Measurements from ENCODE around the gene PGBD2. TPM values are rescaled to one million over a fixed set of nuclear protein-coding genes. Genes with fewer than 3 reads are reported as not detected.

The PGBD2 gene
- total and polyA plus RNA-seq, 2 of the 13 experiments (the other 11 are each of a cell fraction or from before 2014, with no cell fraction given): 6.0 to 7.4 TPM

GRCh38 chr1:248858891-248859889, 46.8 kb upstream of the PGBD2 start, which contains the start of gene ZNF692 (continued):
- peak; percentile 14; the same call in 1 of the 2 replicates for TF ChIP-seq POGZ (CRISPR knock-in tag; IDR thresholded peaks at IDR 0.05)
- TF ChIP-seq, protein P1, sequence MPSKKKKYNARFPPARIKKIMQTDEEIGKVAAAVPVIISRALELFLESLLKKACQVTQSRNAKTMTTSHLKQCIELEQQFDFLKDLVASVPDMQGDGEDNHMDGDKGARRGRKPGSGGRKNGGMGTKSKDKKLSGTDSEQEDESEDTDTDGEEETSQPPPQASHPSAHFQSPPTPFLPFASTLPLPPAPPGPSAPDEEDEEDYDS (CRISPR knock-in tag; IDR thresholded peaks at IDR 0.05): peak; percentile 49; the same call in 1 of the 2 replicates
- no peak for TF ChIP-seq ZNF354B (CRISPR knock-in tag; IDR thresholded peaks at IDR 0.05)
- no peak for TF ChIP-seq EEA1 (CRISPR knock-in tag; IDR thresholded peaks at IDR 0.05; ENCODE audit: borderline replicate concordance)
- TF ChIP-seq, protein P2, sequence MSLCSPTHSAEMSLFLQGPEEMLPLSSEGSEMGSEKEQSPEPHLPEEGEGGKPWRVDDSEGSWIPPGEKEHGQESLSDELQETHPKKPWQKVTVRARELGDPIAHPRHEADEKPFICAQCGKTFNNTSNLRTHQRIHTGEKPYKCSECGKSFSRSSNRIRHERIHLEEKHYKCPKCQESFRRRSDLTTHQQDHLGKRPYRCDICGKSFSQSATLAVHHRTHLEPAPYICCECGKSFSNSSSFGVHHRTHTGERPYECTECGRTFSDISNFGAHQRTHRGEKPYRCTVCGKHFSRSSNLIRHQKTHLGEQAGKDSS (CRISPR knock-in tag; IDR thresholded peaks at IDR 0.05; ENCODE audit: borderline replicate concordance, low read depth): no peak; the same call in 1 of the 2 replicates
- peak; percentile 93 for TF ChIP-seq ZFY (CRISPR knock-in tag; IDR thresholded peaks at IDR 0.05)
- no peak for TF ChIP-seq CHD4 (IDR thresholded peaks at IDR 0.05; ENCODE audit: borderline replicate concordance, low read length)
- TF ChIP-seq THAP7 (CRISPR knock-in tag; IDR thresholded peaks at IDR 0.05): no peak; the same call in 1 of the 2 replicates
- TF ChIP-seq NCOA5 (CRISPR knock-in tag; IDR thresholded peaks at IDR 0.05): no peak
- TF ChIP-seq FOXA1 (IDR thresholded peaks at IDR 0.05): no peak
- no peak for TF ChIP-seq FOXA1 (CRISPR knock-in tag; IDR thresholded peaks at IDR 0.05)
- TF ChIP-seq ZNF75D (CRISPR knock-in tag; IDR thresholded peaks at IDR 0.05; ENCODE audit: borderline replicate concordance): no peak
- TF ChIP-seq GATAD1 (CRISPR knock-in tag; IDR thresholded peaks at IDR 0.05): peak; percentile 69; the same call in 1 of the 2 replicates
- TF ChIP-seq ZNF205 (CRISPR knock-in tag; IDR thresholded peaks at IDR 0.05): no peak
- TF ChIP-seq RNF2 (conservative IDR thresholded peaks at IDR 0.05; ENCODE audit: low read depth): 0 out of 2 replicates have a peak, but pooled peaks have one; percentile 39
- peak; percentile 26 for TF ChIP-seq BCL6 (CRISPR knock-in tag; IDR thresholded peaks at IDR 0.05)
- no peak for TF ChIP-seq PTBP1 (IDR thresholded peaks at IDR 0.05; ENCODE audit: low read depth, low read length, poor library complexity, severe bottlenecking)
- peak; percentile 24; the same call in 1 of the 2 replicates for TF ChIP-seq ZNF230 (CRISPR knock-in tag; IDR thresholded peaks at IDR 0.05)
- TF ChIP-seq XRCC5 (optimal IDR thresholded peaks at IDR 0.05; ENCODE audit: low read length): peak; percentile 12
- TF ChIP-seq ATF5 (CRISPR knock-in tag; IDR thresholded peaks at IDR 0.05; ENCODE audit: low read depth): no peak
- no peak for TF ChIP-seq CSRNP2 (CRISPR knock-in tag; conservative IDR thresholded peaks at IDR 0.05; ENCODE audit: low read depth)
- no peak; the same call in 1 of the 2 replicates for TF ChIP-seq ZBTB14 (CRISPR knock-in tag; IDR thresholded peaks at IDR 0.05)
- TF ChIP-seq ZNF343 (CRISPR knock-in tag; IDR thresholded peaks at IDR 0.05): no peak

Data from HepG2 (cell line).